Ectodermal cell (in vitro differentiated cells): Measurements from ENCODE around the gene OR13J1.
"Not testable (repeated sequence)": the region's sequence is repeated elsewhere in the genome, so short reads cannot be mapped to it uniquely, and the experiment has no call there.

Experiments used
- H3K27ac ChIP-seq: 2 replicates; pipeline ENCODE4 v1.7.0; 2013; ENCODE audit warnings: mild to moderate bottlenecking, low read depth, low read length; ENCODE audit not compliant: insufficient read depth, poor library complexity, severe bottlenecking
- H3K27me3 ChIP-seq: 2 replicates; pipeline ENCODE4 v1.7.0; 2013; ENCODE audit warnings: mild to moderate bottlenecking, low read length; ENCODE audit not compliant: insufficient read depth, control insufficient read depth, poor library complexity, severe bottlenecking
- H3K36me3 ChIP-seq: one replicate; pipeline ENCODE4 v1.7.0; 2013; ENCODE audit warnings: low read length; ENCODE audit not compliant: control insufficient read depth, insufficient read depth
- H3K4me1 ChIP-seq: one replicate; pipeline ENCODE4 v1.7.0; 2013; ENCODE audit warnings: low read length; ENCODE audit not compliant: control insufficient read depth, insufficient read depth
- H3K4me3 ChIP-seq: 2 replicates; pipeline ENCODE4 v1.7.0; 2013; ENCODE audit warnings: low read depth, low read length, control low read depth; ENCODE audit not compliant: insufficient read depth
- H3K9me3 ChIP-seq: 2 replicates; pipeline ENCODE4 v1.7.0; 2013; ENCODE audit warnings: mild to moderate bottlenecking, low read length, moderate library complexity; ENCODE audit not compliant: control insufficient read depth
- WGBS, 2 experiments: methylation state at CpG; one replicate each; pipeline ENCODE4 v1.1.7; 2013; ENCODE audit warnings: missing lambda C conversion rate in 2 of 2; 5-methylcytosine and 5-hydroxymethylcytosine counted together

The OR13J1 gene

DNA sequence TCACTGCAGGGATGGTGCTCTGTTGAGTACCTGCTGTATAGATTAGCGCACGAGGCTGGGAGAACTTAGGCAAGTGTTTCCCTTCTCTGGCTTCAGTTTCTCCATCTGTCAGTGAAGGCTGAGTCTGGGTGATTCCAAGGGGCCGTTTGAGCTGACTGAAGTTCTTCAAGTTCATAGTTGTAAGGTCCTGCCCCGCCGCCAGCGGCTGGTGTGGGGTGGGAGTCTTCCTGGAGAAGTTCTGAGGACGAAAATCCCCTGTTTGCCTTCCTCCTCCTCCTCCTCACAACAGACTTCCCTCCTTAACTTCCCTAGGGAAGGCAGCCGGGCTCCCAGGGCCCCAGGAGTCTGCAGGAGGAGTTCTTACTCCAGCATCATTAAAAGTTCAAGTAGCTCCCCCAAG is 34.1 kb upstream of the OR13J1 start:
- WGBS, 2 experiments: 86 to 88% methylated on average over 8 of the region's 8 CpGs
- Histone ChIP-seq H3K9me3 (no peaks in the 10 kb centered on the region), H3K27ac (no peak overlapping the region), H3K4me1 (peaks cover 40% of the 10 kb centered on the region), H3K36me3 (no peaks in the 10 kb centered on the region), H3K4me3 (no peak overlapping the region), H3K27me3 (no peaks in the 10 kb centered on the region)

DNA sequence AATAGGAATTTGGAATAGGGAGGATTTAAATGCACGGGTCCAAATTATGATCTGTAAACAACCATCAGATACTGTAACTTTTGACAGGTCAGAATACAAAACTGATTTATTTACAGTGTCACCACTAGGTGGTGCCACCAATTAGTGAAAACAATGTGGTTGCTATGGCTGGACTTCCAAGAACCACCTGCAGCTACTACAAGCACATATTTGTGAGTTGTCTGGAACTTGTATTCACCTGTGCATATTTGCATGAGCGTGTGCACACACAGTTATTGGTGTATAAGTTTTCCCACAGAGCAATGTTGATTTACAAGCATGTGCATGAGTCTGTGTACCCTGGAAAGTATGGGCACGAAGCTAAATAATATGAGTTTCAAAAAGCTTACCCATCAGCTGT is 32.8 kb upstream of the OR13J1 start:
- peaks cover 30% of the 10 kb centered on the region for H3K4me1 ChIP-seq
- H3K27ac ChIP-seq: no peak overlapping the region
- no peaks in the 10 kb centered on the region for H3K36me3 ChIP-seq
- H3K9me3 ChIP-seq: no peaks in the 10 kb centered on the region
- no peak overlapping the region for H3K4me3 ChIP-seq
- no peaks in the 10 kb centered on the region for H3K27me3 ChIP-seq
- 32 to 39% methylated on average over 3 of the region's 3 CpGs for WGBS, 2 experiments

DNA sequence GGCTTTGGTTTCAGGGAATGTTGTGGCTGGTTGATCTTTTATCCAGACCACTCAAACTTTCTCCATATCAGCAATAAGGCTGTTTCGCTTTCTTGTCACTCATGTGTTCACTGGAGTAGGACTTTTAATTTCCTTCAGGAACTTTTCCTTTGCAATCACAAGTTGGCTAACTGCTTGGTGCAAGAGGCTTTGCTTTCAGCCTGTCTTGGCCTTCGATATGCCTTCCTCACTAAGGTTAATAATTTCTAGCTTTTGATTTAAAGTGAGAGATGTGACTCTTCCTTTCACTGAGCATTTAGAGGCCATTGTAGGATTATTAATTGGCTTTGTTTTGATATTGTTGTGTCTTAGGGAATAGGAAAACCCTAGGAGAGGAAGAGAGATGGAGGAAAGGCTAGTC is 28.8 kb upstream of the OR13J1 start:
- no peaks in the 10 kb centered on the region for H3K36me3 ChIP-seq
- WGBS, 2 experiments: 91 to 93% methylated on average over 2 of the region's 2 CpGs
- H3K27me3 ChIP-seq: no peaks in the 10 kb centered on the region
- no peak overlapping the region for H3K27ac ChIP-seq
- no peak overlapping the region for H3K4me3 ChIP-seq
- H3K9me3 ChIP-seq: no peaks in the 10 kb centered on the region
- H3K4me1 ChIP-seq: no peaks in the 10 kb centered on the region

DNA sequence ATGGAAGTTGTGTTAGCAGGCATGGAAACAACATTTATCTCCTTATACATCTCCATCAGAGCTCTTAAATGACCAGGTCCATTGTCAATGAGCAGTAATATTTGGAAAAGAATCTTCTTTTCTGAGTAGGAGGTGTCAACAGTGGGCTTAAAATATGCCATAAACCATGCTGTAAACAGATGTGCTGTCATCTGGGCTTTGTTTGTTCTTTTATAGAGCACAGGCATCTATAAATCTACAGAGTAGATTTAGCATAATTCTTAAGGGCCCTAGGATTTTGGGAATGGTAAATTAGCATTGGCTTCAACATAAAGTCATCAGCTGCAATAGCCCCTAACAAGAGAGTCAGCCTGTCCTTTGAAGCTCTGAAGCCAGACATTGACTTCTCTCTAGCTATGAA is 28.1 kb upstream of the OR13J1 start:
- H3K4me1 ChIP-seq: no peaks in the 10 kb centered on the region

DNA sequence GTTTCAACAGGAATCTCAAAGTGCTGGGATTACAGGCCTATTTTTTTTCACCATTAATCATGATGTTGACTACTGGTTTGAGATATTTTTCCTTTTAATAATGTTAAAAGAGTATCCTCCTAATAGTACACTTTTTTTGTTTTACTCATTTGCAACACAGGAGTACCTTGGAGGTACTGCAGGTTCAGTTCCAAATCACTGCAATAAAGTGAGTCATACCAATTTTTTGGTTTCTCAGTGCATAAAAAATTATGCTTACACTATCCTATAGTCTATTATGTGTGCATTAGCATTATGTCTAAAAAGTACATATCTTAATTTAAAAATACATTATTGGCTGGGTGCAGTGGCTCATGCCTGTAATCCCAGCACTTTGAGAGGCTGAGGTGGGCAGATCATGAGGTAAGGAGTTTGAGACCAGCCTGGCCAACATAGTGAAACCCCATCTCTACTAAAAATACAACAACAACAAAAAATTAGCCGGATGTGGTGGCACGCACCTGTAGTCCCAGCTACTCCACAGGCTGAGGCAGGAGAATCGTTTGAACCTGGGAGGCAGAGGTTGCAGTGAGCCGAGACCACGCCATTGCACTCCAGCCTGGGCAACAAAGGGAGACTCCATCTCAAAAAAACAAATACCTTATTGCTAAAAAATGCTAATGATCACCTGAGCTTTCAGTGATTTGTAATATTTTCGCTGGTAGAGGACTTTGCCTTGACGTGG is 27.3 kb upstream of the OR13J1 start:
- not testable (repeated sequence) for H3K4me1 ChIP-seq, H3K36me3 ChIP-seq, H3K27me3 ChIP-seq, H3K4me3 ChIP-seq, H3K27ac ChIP-seq, H3K9me3 ChIP-seq
- WGBS, 2 experiments: 85% methylated on average over 7 of the region's 7 CpGs

More for the DNA sequence above, 28.1 kb upstream of the OR13J1 start:
- Histone ChIP-seq H3K36me3 (no peaks in the 10 kb centered on the region), H3K27me3 (no peaks in the 10 kb centered on the region), H3K9me3 (no peaks in the 10 kb centered on the region), H3K4me3 (no peak overlapping the region), H3K27ac (no peak overlapping the region)

DNA sequence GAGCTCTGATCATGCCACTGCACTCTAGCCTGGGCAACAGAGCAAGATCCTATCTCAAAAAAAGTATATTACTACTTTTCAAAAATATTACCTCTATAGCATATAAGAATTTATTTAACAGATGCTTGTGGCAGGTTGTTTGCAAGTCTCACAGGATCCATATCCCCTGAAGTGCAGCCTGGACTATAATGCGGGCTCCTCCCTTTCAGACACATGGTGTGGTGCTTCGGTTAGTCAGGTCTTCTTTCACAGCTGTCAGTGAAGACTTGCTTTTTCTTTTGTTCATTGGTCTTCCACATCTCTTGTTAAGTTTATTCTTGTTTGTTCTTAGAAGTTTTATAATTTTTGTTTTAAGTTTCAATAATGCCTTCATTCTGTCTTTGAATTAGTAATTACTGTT is 26.4 kb upstream of the OR13J1 start:
- 83 to 100% methylated on average over 2 of the region's 2 CpGs for WGBS, 2 experiments
- Histone ChIP-seq H3K36me3 (no peaks in the 10 kb centered on the region), H3K4me3 (no peak overlapping the region), H3K27ac (no peak overlapping the region), H3K4me1 (no peaks in the 10 kb centered on the region), H3K9me3 (no peaks in the 10 kb centered on the region), H3K27me3 (no peaks in the 10 kb centered on the region)

DNA sequence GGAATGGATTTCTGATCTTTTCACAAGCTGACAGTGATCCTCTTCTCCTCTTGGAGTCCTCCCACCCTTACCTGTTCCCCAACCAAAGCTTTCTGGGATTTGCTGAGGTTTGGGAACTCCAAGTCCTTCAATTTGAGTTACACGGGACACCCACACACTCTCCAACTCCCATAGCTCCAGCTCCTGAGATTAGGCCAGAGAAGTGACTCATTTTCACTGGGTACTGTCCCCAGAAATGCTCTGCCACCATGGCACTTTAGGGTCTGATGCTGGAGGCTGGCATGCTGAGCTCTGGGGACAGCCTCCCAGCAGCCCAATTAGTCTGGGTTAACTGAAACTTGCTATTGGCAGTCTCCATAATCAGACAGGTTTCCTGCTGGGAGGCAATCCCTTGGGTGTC is 21.9 kb upstream of the OR13J1 start:
- Histone ChIP-seq H3K9me3 (no peaks in the 10 kb centered on the region), H3K4me3 (no peak overlapping the region), H3K27ac (no peak overlapping the region), H3K4me1 (no peaks in the 10 kb centered on the region), H3K27me3 (no peaks in the 10 kb centered on the region), H3K36me3 (no peaks in the 10 kb centered on the region)
- WGBS, 2 experiments: 84 to 86% methylated on average over 1 of the region's 1 CpG

DNA sequence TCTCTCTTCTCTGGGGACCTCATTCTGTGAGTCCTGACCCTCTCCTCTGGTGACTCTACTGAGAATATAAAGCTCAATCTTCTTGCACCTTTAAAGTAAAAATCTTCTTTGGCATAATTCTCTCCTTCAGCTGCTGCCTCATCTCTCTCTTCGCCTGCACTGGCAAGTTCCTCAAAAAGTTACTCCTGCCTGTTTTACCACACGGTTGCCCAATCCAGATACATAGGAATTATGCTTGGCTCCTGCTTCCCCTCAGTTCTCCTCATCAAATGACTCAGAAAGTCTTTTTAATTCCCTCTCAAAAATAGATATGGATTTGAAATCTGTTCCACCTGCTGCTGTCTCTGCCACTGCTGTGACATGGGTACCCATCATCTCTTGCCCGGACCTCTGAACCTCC is 21.4 kb upstream of the OR13J1 start:
- 90% methylated on average over 3 of the region's 3 CpGs for WGBS, 2 experiments
- no peaks in the 10 kb centered on the region for H3K36me3 ChIP-seq

DNA sequence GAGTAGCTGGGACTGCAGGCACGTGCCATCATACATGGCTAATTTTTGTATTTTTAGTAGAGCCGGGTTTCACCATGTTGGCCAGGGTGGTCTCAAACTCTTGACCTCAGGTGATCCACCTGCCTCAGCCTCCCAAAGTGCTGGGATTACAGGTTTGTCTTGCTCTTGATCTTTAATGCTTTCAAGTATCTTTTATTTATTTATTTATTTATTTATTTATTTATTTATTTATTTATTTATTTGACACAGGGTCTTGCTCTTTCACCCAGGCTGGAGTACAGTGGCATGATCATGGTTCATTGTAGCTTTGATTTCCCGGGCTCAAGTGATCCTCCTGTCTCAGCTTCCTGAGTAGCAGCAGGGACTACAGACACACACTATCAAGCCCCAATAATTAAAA is 14.7 kb upstream of the OR13J1 start:
- 92 to 93% methylated on average over 3 of the region's 3 CpGs for WGBS, 2 experiments

More for the DNA sequence above, 21.4 kb upstream of the OR13J1 start:
- no peaks in the 10 kb centered on the region for H3K4me1 ChIP-seq
- no peak overlapping the region for H3K27ac ChIP-seq
- H3K4me3 ChIP-seq: no peak overlapping the region
- no peaks in the 10 kb centered on the region for H3K27me3 ChIP-seq
- no peaks in the 10 kb centered on the region for H3K9me3 ChIP-seq

DNA sequence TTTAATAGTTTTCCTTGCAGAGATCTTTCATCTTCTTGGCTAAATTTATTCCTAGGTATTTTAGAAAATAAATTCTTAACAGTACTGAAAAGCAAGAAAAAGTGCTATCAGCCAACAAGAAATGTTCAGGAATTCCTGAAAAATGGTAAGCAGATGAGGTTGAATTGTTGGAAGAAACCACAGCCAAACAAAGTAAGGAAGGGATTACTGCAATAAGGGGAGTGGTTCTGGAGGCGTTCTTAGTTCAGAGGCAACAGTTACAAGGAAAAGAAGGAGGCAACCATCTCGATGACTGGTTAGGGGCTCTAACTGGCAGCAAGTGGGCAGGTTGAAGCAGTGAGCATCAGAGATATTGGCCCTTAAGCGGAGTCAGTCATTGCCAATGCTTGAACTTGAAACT is 12.8 kb upstream of the OR13J1 start:
- H3K27me3 ChIP-seq: no peaks in the 10 kb centered on the region
- H3K27ac ChIP-seq: no peak overlapping the region
- 74 to 82% methylated on average over 3 of the region's 3 CpGs for WGBS, 2 experiments

More for the DNA sequence above, 14.7 kb upstream of the OR13J1 start:
- not testable (repeated sequence) for H3K9me3 ChIP-seq, H3K27me3 ChIP-seq, H3K36me3 ChIP-seq, H3K4me1 ChIP-seq, H3K27ac ChIP-seq, H3K4me3 ChIP-seq

More for the DNA sequence above, 12.8 kb upstream of the OR13J1 start:
- Histone ChIP-seq H3K36me3 (no peaks in the 10 kb centered on the region), H3K4me3 (no peak overlapping the region), H3K4me1 (no peaks in the 10 kb centered on the region), H3K9me3 (no peaks in the 10 kb centered on the region)
